ENCODE data around the gene DMTF1.

GRCh38 chr7:87155788-87156187, 3.5 kb downstream of the DMTF1 start:
- TF ChIP-seq, protein P1, sequence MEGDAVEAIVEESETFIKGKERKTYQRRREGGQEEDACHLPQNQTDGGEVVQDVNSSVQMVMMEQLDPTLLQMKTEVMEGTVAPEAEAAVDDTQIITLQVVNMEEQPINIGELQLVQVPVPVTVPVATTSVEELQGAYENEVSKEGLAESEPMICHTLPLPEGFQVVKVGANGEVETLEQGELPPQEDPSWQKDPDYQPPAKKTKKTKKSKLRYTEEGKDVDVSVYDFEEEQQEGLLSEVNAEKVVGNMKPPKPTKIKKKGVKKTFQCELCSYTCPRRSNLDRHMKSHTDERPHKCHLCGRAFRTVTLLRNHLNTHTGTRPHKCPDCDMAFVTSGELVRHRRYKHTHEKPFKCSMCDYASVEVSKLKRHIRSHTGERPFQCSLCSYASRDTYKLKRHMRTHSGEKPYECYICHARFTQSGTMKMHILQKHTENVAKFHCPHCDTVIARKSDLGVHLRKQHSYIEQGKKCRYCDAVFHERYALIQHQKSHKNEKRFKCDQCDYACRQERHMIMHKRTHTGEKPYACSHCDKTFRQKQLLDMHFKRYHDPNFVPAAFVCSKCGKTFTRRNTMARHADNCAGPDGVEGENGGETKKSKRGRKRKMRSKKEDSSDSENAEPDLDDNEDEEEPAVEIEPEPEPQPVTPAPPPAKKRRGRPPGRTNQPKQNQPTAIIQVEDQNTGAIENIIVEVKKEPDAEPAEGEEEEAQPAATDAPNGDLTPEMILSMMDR (optimal IDR thresholded peaks at IDR 0.05 in 1 of 3, IDR thresholded peaks at IDR 0.05 in 1 of 3, conservative IDR thresholded peaks at IDR 0.05 in 1 of 3; ENCODE audit: extremely low read depth in 1 of 3, insufficient read depth in 2 of 3, low read length in 3 of 3) = no peak
- no peak for TF ChIP-seq EZH2 (IDR thresholded peaks at IDR 0.05; ENCODE audit: low read length)
